Keratinocyte (primary cell): ENCODE measurements around the gene MSI2. TPM values are rescaled to one million over a fixed set of nuclear protein-coding genes. Genes with fewer than 3 reads are reported as not detected.

Experiments used
- DNase-seq: peaks from one replicate; pipeline ENCODE4 v3.0.0-alpha.2; 2011; ENCODE audit warnings: low read depth, missing footprints, low spot score
- FAIRE-seq: peaks from 2 replicates; lab custom pipeline; 2011; peaks lifted over from hg19 to GRCh38; lab: Jason Lieb, UNC
- H2AFZ ChIP-seq: 2 replicates; pipeline ENCODE4 v1.6.0; 2012; ENCODE audit warnings: low read length, control low read depth, inconsistent platforms; ENCODE audit not compliant: control insufficient read depth
- H3K27ac ChIP-seq: 2 replicates; pipeline ENCODE4 v1.5.1; 2011; ENCODE audit warnings: low read length; ENCODE audit not compliant: control insufficient read depth, insufficient read depth
- H3K27me3 ChIP-seq: 3 replicates; pipeline ENCODE4 v1.6.0; 2011; ENCODE audit warnings: low read length; ENCODE audit not compliant: control insufficient read depth, insufficient read depth; ENCODE audit errors: extremely low read depth
- H3K36me3 ChIP-seq, 2 experiments: 2 replicates in 1 of 2; 3 replicates in 1 of 2; pipeline ENCODE4 v1.5.1; 2011; ENCODE audit warnings: low read length in 2 of 2, mild to moderate bottlenecking in 1 of 2; ENCODE audit not compliant: control insufficient read depth in 2 of 2, insufficient read depth in 2 of 2; ENCODE audit errors: extremely low read depth in 1 of 2
- H3K4me1 ChIP-seq: 3 replicates; pipeline ENCODE4 v1.5.1; 2011; ENCODE audit warnings: low read length; ENCODE audit not compliant: control insufficient read depth, insufficient read depth; ENCODE audit errors: extremely low read depth
- H3K4me2 ChIP-seq: 3 replicates; pipeline ENCODE4 v1.6.0; 2011; ENCODE audit warnings: low read depth, low read length; ENCODE audit not compliant: control insufficient read depth, insufficient read depth; ENCODE audit errors: extremely low read depth
- H3K4me3 ChIP-seq, 3 experiments: fragments of 200-600 bp in 1 of 3; sonication (generic) in 1 of 3; 2 replicates in 2 of 3; 3 replicates in 1 of 3; pipeline ENCODE4 v1.5.1; 2011 to 2016; ENCODE audit warnings: low read length in 3 of 3, mild to moderate bottlenecking in 3 of 3, control low read depth in 2 of 3, inconsistent platforms in 1 of 3, low read depth in 1 of 3, mixed read lengths in 1 of 3, mixed run types in 1 of 3, moderate library complexity in 1 of 3; ENCODE audit not compliant: control insufficient read depth in 2 of 3, insufficient read depth in 2 of 3; ENCODE audit errors: extremely low read depth in 1 of 3
- H3K79me2 ChIP-seq: 2 replicates; pipeline ENCODE4 v1.6.0; 2012; ENCODE audit warnings: low read length; ENCODE audit not compliant: control insufficient read depth, insufficient read depth
- H3K9ac ChIP-seq: 3 replicates; pipeline ENCODE4 v1.6.0; 2011; ENCODE audit warnings: low read length; ENCODE audit not compliant: control insufficient read depth, insufficient read depth; ENCODE audit errors: extremely low read depth
- H3K9me1 ChIP-seq: 3 replicates; pipeline ENCODE4 v1.6.0; 2011; ENCODE audit warnings: low read length; ENCODE audit not compliant: control insufficient read depth, insufficient read depth; ENCODE audit errors: extremely low read depth
- H3K9me3 ChIP-seq: 2 replicates; pipeline ENCODE4 v1.5.1; 2012; ENCODE audit warnings: low read depth, low read length; ENCODE audit not compliant: control insufficient read depth
- H4K20me1 ChIP-seq: 3 replicates; pipeline ENCODE4 v1.6.0; 2011; ENCODE audit warnings: low read length; ENCODE audit not compliant: control insufficient read depth, insufficient read depth; ENCODE audit errors: extremely low read depth
- CTCF ChIP-seq, 3 experiments: IDR thresholded peaks in 1 of 3; conservative IDR thresholded peaks in 1 of 3; optimal IDR thresholded peaks in 1 of 3; 2 replicates in 2 of 3; 3 replicates in 1 of 3; pipeline versions ENCODE3 to v1.5.1; 2011; ENCODE audit warnings: low read length in 3 of 3, mild to moderate bottlenecking in 3 of 3, moderate library complexity in 2 of 3, control low read depth in 1 of 3, inconsistent platforms in 1 of 3; ENCODE audit not compliant: insufficient read depth in 2 of 3; ENCODE audit errors: extremely low read depth in 1 of 3
- EZH2 ChIP-seq: IDR thresholded peaks from one replicate; pipeline ENCODE4 v1.6.1; 2012; ENCODE audit warnings: inconsistent platforms, mild to moderate bottlenecking, low read length, moderate library complexity
- dilution Hi-C: fragments of 300-500 bp; cut with MboI; formaldehyde crosslinking; loops from one replicate; pipeline ENCODE4 v1.7.0; 2020; ENCODE audit warnings: low sequenced_read_pairs; ENCODE audit not compliant: extremely low pct_ligation_motif_present
- polyA plus RNA-seq, 5 experiments: library from polyadenylated mRNA; depleted of rRNA in 3 of 5; stranded (reverse) in 3 of 5; stranded (forward) in 1 of 5; unstranded in 1 of 5; fragments of >200 nt; gene quantifications; 1 replicate in 1 of 5; 2 replicates in 3 of 5; 3 replicates in 1 of 5; pipeline versions ENCODE4 v1.2.1 to v1.2.3, GENCODE V29; 2011 to 2012; ENCODE audit warnings: missing spikeins in 2 of 5, low read depth in 1 of 5, low replicate concordance in 1 of 5

Gene MSI2
- polyA plus RNA-seq, 1 donor (not counting 4 experiments of a cell fraction or from before 2014, with no cell fraction given) = 22.3 TPM

- no peak for DNase-seq
- Histone ChIP-seq H3K4me3 (no peak overlapping the region), H4K20me1 (no peaks in the 10 kb centered on the region), H3K27ac (no peak overlapping the region), H3K9me1 (no peaks in the 10 kb centered on the region), H3K27me3 (no peaks in the 10 kb centered on the region), H2AFZ (no peak overlapping the region), H3K79me2 (no peaks in the 10 kb centered on the region), H3K4me2 (no peak overlapping the region), H3K4me1 (peaks cover under 1% of the 10 kb centered on the region), H3K9ac (no peak overlapping the region), H3K9me3 (no peaks in the 10 kb centered on the region), H3K36me3 (peaks cover 0 to 1% of the 10 kb centered on the region in 2 experiments)
- dilution Hi-C loops = no loop called here
- TF ChIP-seq CTCF (optimal IDR thresholded peaks at IDR 0.05 in 1 of 3, IDR thresholded peaks at IDR 0.05 in 1 of 3, conservative IDR thresholded peaks at IDR 0.05 in 1 of 3; ENCODE audit: extremely low read depth in 1 of 3, insufficient read depth in 2 of 3, low read length in 3 of 3) (no peak), EZH2 (no peak)
- no peak for FAIRE-seq
Measured at GRCh38 chr17:57643062-57643461, 386.7 kb downstream of the MSI2 start.

- Histone ChIP-seq H4K20me1 (no peaks in the 10 kb centered on the region), H3K4me2 (no peak overlapping the region), H3K27ac (no peak overlapping the region), H3K4me3 (no peak overlapping the region), H3K9me3 (no peaks in the 10 kb centered on the region), H3K27me3 (no peaks in the 10 kb centered on the region), H3K9ac (no peak overlapping the region), H2AFZ (no peak overlapping the region), H3K79me2 (no peaks in the 10 kb centered on the region), H3K4me1 (no peaks in the 10 kb centered on the region), H3K9me1 (no peaks in the 10 kb centered on the region), H3K36me3 (peaks cover 0 to 3% of the 10 kb centered on the region in 2 experiments)
- FAIRE-seq (no peak), DNase-seq (no peak)
- dilution Hi-C loops = no loop called here
- TF ChIP-seq CTCF (optimal IDR thresholded peaks at IDR 0.05 in 1 of 3, IDR thresholded peaks at IDR 0.05 in 1 of 3, conservative IDR thresholded peaks at IDR 0.05 in 1 of 3; ENCODE audit: extremely low read depth in 1 of 3, insufficient read depth in 2 of 3, low read length in 3 of 3) (no peak), EZH2 (no peak)
Measured at GRCh38 chr17:57644326-57644725, 388.0 kb downstream of the MSI2 start.
